GM19023 (cell line): ENCODE measurements around the gene PTPN22.

ENCODE experiments used
- ATAC-seq: cut with Tn5 transposase; IDR thresholded peaks from one replicate; pipeline ENCODE4 v1.9.1; 2021; ENCODE audit warnings: mild to moderate bottlenecking, moderate library complexity; ENCODE audit not compliant: unreplicated experiment

Gene PTPN22

GRCh38 chr1:113765306-113766230, 105.9 kb downstream of the PTPN22 start:
- no peak for ATAC-seq
